Activated CD8-positive, alpha-beta memory T cell treated with anti-CD3 and anti-CD28 coated beads for 24 hours (primary cell): ENCODE data around the gene ZNF451.

Source experiments
- DNase-seq: peaks from one replicate; pipeline ENCODE4 v3.0.0-alpha.2; 2020

The ZNF451 gene

GRCh38 chr6:57215260-57215659 lies 125.3 kb downstream of the ZNF451 start:
- no peak for DNase-seq

- DNase-seq: no peak
These were observed 126.5 kb downstream of the ZNF451 start for GRCh38 chr6:57216235-57217101.

GRCh38 chr6:57217270-57217669 lies 127.3 kb downstream of the ZNF451 start:
- DNase-seq: no peak
